ENCODE measurements around the gene ARHGAP42. TPM values are rescaled to one million over a fixed set of nuclear protein-coding genes. Genes with fewer than 3 reads are reported as not detected.

The ARHGAP42 gene
- total RNA-seq, 4 donors from 2014 or later, result 5.1 to 10.6 (median 8.0) TPM

- intact Hi-C loops (cut with DNase I), result no loop called here
- TF ChIP-seq EP300 (IDR thresholded peaks at IDR 0.05) (no peak), POLR2AphosphoS5 (IDR thresholded peaks at IDR 0.05) (no peak), POLR2A (IDR thresholded peaks at IDR 0.05; ENCODE audit: low read depth) (no peak), CTCF (IDR thresholded peaks at IDR 0.05) (no peak)
- Histone ChIP-seq H3K27ac (replicated peaks in 1 of 4) (no peak overlapping the region), H3K36me3 (no peaks in the 10 kb centered on the region), H3K9me3 (no peaks in the 10 kb centered on the region), H3K4me3 (no peak overlapping the region), H3K27me3 (no peaks in the 10 kb centered on the region), H3K4me1 (no peaks in the 10 kb centered on the region)
- WGBS, result 81% methylated on average over 1 of the region's 1 CpG
- DNase-seq (ENCODE audit: extremely low spot score), result no peak
Measured at GRCh38 chr11:101030692-101031091, 343.6 kb downstream of the ARHGAP42 start.

GRCh38 chr11:101031713-101032112 lies 344.6 kb downstream of the ARHGAP42 start:
- TF ChIP-seq CTCF (IDR thresholded peaks at IDR 0.05) (no peak), EP300 (IDR thresholded peaks at IDR 0.05) (no peak), POLR2AphosphoS5 (IDR thresholded peaks at IDR 0.05) (no peak), POLR2A (IDR thresholded peaks at IDR 0.05; ENCODE audit: low read depth) (no peak)
- Histone ChIP-seq H3K4me3 (no peak overlapping the region), H3K27me3 (no peaks in the 10 kb centered on the region), H3K9me3 (no peaks in the 10 kb centered on the region), H3K4me1 (no peaks in the 10 kb centered on the region), H3K27ac (replicated peaks in 1 of 4) (no peak overlapping the region), H3K36me3 (no peaks in the 10 kb centered on the region)
- intact Hi-C loops (cut with DNase I), result no loop called here
- no peak for DNase-seq (ENCODE audit: extremely low spot score)
- WGBS, result 84% methylated on average over 3 of the region's 3 CpGs

- Histone ChIP-seq H3K9me3 (no peaks in the 10 kb centered on the region), H3K27me3 (no peaks in the 10 kb centered on the region), H3K4me3 (no peak overlapping the region), H3K36me3 (no peaks in the 10 kb centered on the region), H3K4me1 (no peaks in the 10 kb centered on the region), H3K27ac (replicated peaks in 1 of 4) (no peak overlapping the region)
- no peak for TF ChIP-seq CTCF (IDR thresholded peaks at IDR 0.05)
- TF ChIP-seq POLR2A (IDR thresholded peaks at IDR 0.05; ENCODE audit: low read depth), result no peak
- TF ChIP-seq EP300 (IDR thresholded peaks at IDR 0.05), result no peak
- TF ChIP-seq POLR2AphosphoS5 (IDR thresholded peaks at IDR 0.05), result no peak
- intact Hi-C loops (cut with DNase I), result no loop called here
- no peak for DNase-seq (ENCODE audit: extremely low spot score)
Measured at GRCh38 chr11:101032991-101033390, 345.9 kb downstream of the ARHGAP42 start.

- intact Hi-C loops (cut with DNase I), result no loop called here
- H3K27ac ChIP-seq (replicated peaks in 1 of 4), result no peak overlapping the region
- no peaks in the 10 kb centered on the region for H3K27me3 ChIP-seq
- TF ChIP-seq CTCF (IDR thresholded peaks at IDR 0.05), result no peak
- no peak for TF ChIP-seq POLR2A (IDR thresholded peaks at IDR 0.05; ENCODE audit: low read depth)
- TF ChIP-seq EP300 (IDR thresholded peaks at IDR 0.05), result no peak
- TF ChIP-seq POLR2AphosphoS5 (IDR thresholded peaks at IDR 0.05), result no peak
- DNase-seq (ENCODE audit: extremely low spot score), result no peak
- no peak overlapping the region for H3K4me3 ChIP-seq
- H3K9me3 ChIP-seq, result no peaks in the 10 kb centered on the region
- WGBS, result 37% methylated on average over 2 of the region's 4 CpGs
- no peaks in the 10 kb centered on the region for H3K4me1 ChIP-seq
- H3K36me3 ChIP-seq, result no peaks in the 10 kb centered on the region
Measured at GRCh38 chr11:101034076-101034475, 347.0 kb downstream of the ARHGAP42 start.

GRCh38 chr11:101035872-101036271 lies 348.8 kb downstream of the ARHGAP42 start:
- Histone ChIP-seq H3K4me1 (no peaks in the 10 kb centered on the region), H3K9me3 (no peaks in the 10 kb centered on the region), H3K27ac (replicated peaks in 1 of 4) (no peak overlapping the region), H3K4me3 (no peak overlapping the region), H3K36me3 (no peaks in the 10 kb centered on the region), H3K27me3 (no peaks in the 10 kb centered on the region)
- no peak for DNase-seq (ENCODE audit: extremely low spot score)
- 72% methylated on average over 1 of the region's 1 CpG for WGBS
- intact Hi-C loops (cut with DNase I), result no loop called here
- no peak for TF ChIP-seq POLR2AphosphoS5 (IDR thresholded peaks at IDR 0.05)

Small RNAs within 50 kb of the gene (small RNA-seq; reads per million reads assigned to genes)
- gene RN7SL222P, result 0 reads per million in 3 donors
